Esophagus muscularis mucosa (tissue), 4 donors: ENCODE measurements around the gene C1QTNF5.

Experiments
- EP300 ChIP-seq: sonication (generic); formaldehyde crosslinking; IDR thresholded peaks from one replicate; pipeline ENCODE4 v1.6.1; 2017; ENCODE audit warnings: antibody characterized with exemption
- POLR2A ChIP-seq: fragments of 450-650 bp; IDR thresholded peaks from one replicate; pipeline ENCODE4 v1.6.1; 2017; ENCODE audit warnings: antibody characterized with exemption, moderate library complexity, mild to moderate bottlenecking, low read depth
- POLR2AphosphoS5 ChIP-seq, 2 donors: sonication (generic); formaldehyde crosslinking; IDR thresholded peaks; one replicate each; pipeline ENCODE4 v1.6.1; 2017; ENCODE audit warnings: antibody characterized with exemption in 2 of 2
- TF ChIP-seq, protein P1 (sequence below), 3 experiments: fragments of 200-600 bp in 2 of 3; fragments of 450-650 bp in 1 of 3; sonication (generic) in 2 of 3; IDR thresholded peaks; one replicate each; pipeline ENCODE4 v1.5.1; 2017 to 2019; ENCODE audit warnings: antibody characterized with exemption in 3 of 3, mild to moderate bottlenecking in 2 of 3, moderate library complexity in 1 of 3

- TF ChIP-seq, protein P1, sequence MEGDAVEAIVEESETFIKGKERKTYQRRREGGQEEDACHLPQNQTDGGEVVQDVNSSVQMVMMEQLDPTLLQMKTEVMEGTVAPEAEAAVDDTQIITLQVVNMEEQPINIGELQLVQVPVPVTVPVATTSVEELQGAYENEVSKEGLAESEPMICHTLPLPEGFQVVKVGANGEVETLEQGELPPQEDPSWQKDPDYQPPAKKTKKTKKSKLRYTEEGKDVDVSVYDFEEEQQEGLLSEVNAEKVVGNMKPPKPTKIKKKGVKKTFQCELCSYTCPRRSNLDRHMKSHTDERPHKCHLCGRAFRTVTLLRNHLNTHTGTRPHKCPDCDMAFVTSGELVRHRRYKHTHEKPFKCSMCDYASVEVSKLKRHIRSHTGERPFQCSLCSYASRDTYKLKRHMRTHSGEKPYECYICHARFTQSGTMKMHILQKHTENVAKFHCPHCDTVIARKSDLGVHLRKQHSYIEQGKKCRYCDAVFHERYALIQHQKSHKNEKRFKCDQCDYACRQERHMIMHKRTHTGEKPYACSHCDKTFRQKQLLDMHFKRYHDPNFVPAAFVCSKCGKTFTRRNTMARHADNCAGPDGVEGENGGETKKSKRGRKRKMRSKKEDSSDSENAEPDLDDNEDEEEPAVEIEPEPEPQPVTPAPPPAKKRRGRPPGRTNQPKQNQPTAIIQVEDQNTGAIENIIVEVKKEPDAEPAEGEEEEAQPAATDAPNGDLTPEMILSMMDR (IDR thresholded peaks at IDR 0.05) = no peak
- TF ChIP-seq POLR2A (no peak), EP300 (no peak), POLR2AphosphoS5 (IDR thresholded peaks at IDR 0.05) (no peak)
Measured at GRCh38 chr11:119361941-119362725, 21.4 kb upstream of the C1QTNF5 start.
